HEK293 (cell line): Measurements from ENCODE around the gene MYBBP1A.

Experiments used
- CTCF ChIA-PET: fragments of 350-600 bp; formaldehyde crosslinking; extraction: SDS; loops from one replicate; lab custom pipeline; 2021; ENCODE audit warnings: antibody characterized with exemption; lab: Yijun Ruan, JAX
- POLR2A ChIA-PET: fragments of 300-600 bp; formaldehyde crosslinking; extraction: SDS; loops from one replicate; lab custom pipeline; 2020; ENCODE audit warnings: antibody characterized with exemption, inconsistent platforms; lab: Yijun Ruan, JAX
- H3K27ac ChIP-seq: fragments of 200-500 bp; sonication (Bioruptor generic); 2 replicates; pipeline ENCODE4 v1.5.1; 2014; ENCODE audit warnings: low read depth, low read length, control low read depth, inconsistent platforms; ENCODE audit errors: extremely low read depth
- H3K36me3 ChIP-seq, 2 experiments: fragments of 200-500 bp in 1 of 2; sonication (Bioruptor generic) in 1 of 2; 1 replicate in 1 of 2; 2 replicates in 1 of 2; pipeline ENCODE4 v1.5.1; 2014 to 2017; ENCODE audit warnings: inconsistent platforms in 2 of 2, low read length in 2 of 2; ENCODE audit not compliant: control insufficient read depth in 2 of 2, insufficient read depth in 1 of 2
- H3K4me1 ChIP-seq: fragments of 200-500 bp; sonication (Bioruptor generic); 2 replicates; pipeline ENCODE4 v1.5.1; 2014; ENCODE audit warnings: mild to moderate bottlenecking, low read length, inconsistent platforms; ENCODE audit not compliant: control insufficient read depth, insufficient read depth
- H3K4me3 ChIP-seq: 2 replicates; pipeline ENCODE4 v1.5.1; 2011; ENCODE audit warnings: low read depth, mild to moderate bottlenecking, control low read depth, low read length, moderate library complexity
- H3K9me3 ChIP-seq: fragments of 200-500 bp; sonication (Bioruptor generic); 2 replicates; pipeline ENCODE4 v1.5.1; 2014; ENCODE audit warnings: low read depth, low read length, inconsistent platforms; ENCODE audit not compliant: control insufficient read depth, insufficient read depth
- KLF8 ChIP-seq: fragments of 450-650 bp; formaldehyde crosslinking; IDR thresholded peaks from 2 replicates; pipeline ENCODE4 v1.5.1; 2016; ENCODE audit warnings: missing biosample characterization, missing genetic modification characterization
- ZBTB21 ChIP-seq: fragments of 450-650 bp; formaldehyde crosslinking; IDR thresholded peaks from 2 replicates; pipeline ENCODE4 v1.5.1; 2017; ENCODE audit warnings: missing biosample characterization, missing genetic modification characterization
- ZBTB8A ChIP-seq: fragments of 450-650 bp; formaldehyde crosslinking; IDR thresholded peaks from 2 replicates; pipeline ENCODE4 v1.5.1; 2016; ENCODE audit warnings: missing biosample characterization, missing genetic modification characterization
- ZFP41 ChIP-seq: fragments of 450-650 bp; formaldehyde crosslinking; IDR thresholded peaks from 2 replicates; pipeline ENCODE4 v1.5.1; 2016; ENCODE audit warnings: missing biosample characterization, missing genetic modification characterization, borderline replicate concordance
- ZNF112 ChIP-seq: fragments of 450-650 bp; formaldehyde crosslinking; IDR thresholded peaks from 2 replicates; pipeline ENCODE4 v1.5.0; 2017; ENCODE audit warnings: missing biosample characterization, missing genetic modification characterization
- ZNF132 ChIP-seq: fragments of 450-650 bp; formaldehyde crosslinking; IDR thresholded peaks from 2 replicates; pipeline ENCODE4 v1.5.1; 2017; ENCODE audit warnings: missing biosample characterization, missing genetic modification characterization, borderline replicate concordance
- ZNF169 ChIP-seq: fragments of 450-650 bp; formaldehyde crosslinking; IDR thresholded peaks from 2 replicates; pipeline ENCODE4 v1.5.1; 2016; ENCODE audit warnings: missing biosample characterization, missing genetic modification characterization
- ZNF2 ChIP-seq: fragments of 450-650 bp; formaldehyde crosslinking; IDR thresholded peaks from 2 replicates; pipeline ENCODE4 v1.5.1; 2016; ENCODE audit warnings: missing biosample characterization, missing genetic modification characterization
- ZNF341 ChIP-seq: fragments of 450-650 bp; formaldehyde crosslinking; IDR thresholded peaks from 2 replicates; pipeline ENCODE4; 2016; ENCODE audit warnings: low read depth, missing biosample characterization, missing genetic modification characterization
- ZNF37A ChIP-seq: fragments of 450-650 bp; IDR thresholded peaks from 2 replicates; pipeline ENCODE4 v1.5.1; 2018; ENCODE audit warnings: missing biosample characterization, missing genetic modification characterization
- ZNF416 ChIP-seq: fragments of 450-650 bp; formaldehyde crosslinking; IDR thresholded peaks from 2 replicates; pipeline ENCODE4 v1.5.1; 2016; ENCODE audit warnings: missing biosample characterization, missing genetic modification characterization
- ZNF48 ChIP-seq: fragments of 450-650 bp; formaldehyde crosslinking; IDR thresholded peaks from 2 replicates; pipeline ENCODE4 v1.5.1; 2016; ENCODE audit warnings: missing biosample characterization, missing genetic modification characterization
- ZNF530 ChIP-seq: fragments of 450-650 bp; formaldehyde crosslinking; IDR thresholded peaks from 2 replicates; pipeline ENCODE4 v1.5.1; 2016; ENCODE audit warnings: low read depth, missing biosample characterization, missing genetic modification characterization
- ZNF558 ChIP-seq: fragments of 450-650 bp; formaldehyde crosslinking; IDR thresholded peaks from 2 replicates; pipeline ENCODE4 v1.5.1; 2016; ENCODE audit warnings: missing biosample characterization, missing genetic modification characterization
- ZNF624 ChIP-seq: fragments of 450-650 bp; formaldehyde crosslinking; IDR thresholded peaks from 2 replicates; pipeline ENCODE4 v1.5.1; 2017; ENCODE audit warnings: missing biosample characterization, missing genetic modification characterization
- ZNF658 ChIP-seq: fragments of 450-650 bp; formaldehyde crosslinking; IDR thresholded peaks from 2 replicates; pipeline ENCODE4; 2016; ENCODE audit warnings: missing biosample characterization, missing genetic modification characterization
- ZNF664 ChIP-seq: fragments of 450-650 bp; formaldehyde crosslinking; IDR thresholded peaks from 2 replicates; pipeline ENCODE4 v1.5.1; 2016; ENCODE audit warnings: missing biosample characterization, missing genetic modification characterization
- ZNF701 ChIP-seq: fragments of 450-650 bp; formaldehyde crosslinking; IDR thresholded peaks from 2 replicates; pipeline ENCODE4 v1.5.1; 2016; ENCODE audit warnings: missing biosample characterization, missing genetic modification characterization
- ZSCAN23 ChIP-seq: fragments of 450-650 bp; formaldehyde crosslinking; IDR thresholded peaks from 2 replicates; pipeline ENCODE4 v1.5.1; 2016; ENCODE audit warnings: missing biosample characterization, missing genetic modification characterization
- TF ChIP-seq, protein P1 (sequence below): fragments of 450-650 bp; formaldehyde crosslinking; IDR thresholded peaks from 2 replicates; pipeline ENCODE4 v1.5.1; 2016; ENCODE audit warnings: missing biosample characterization, missing genetic modification characterization, borderline replicate concordance
- TF ChIP-seq, protein P2 (sequence below): fragments of 450-650 bp; formaldehyde crosslinking; IDR thresholded peaks from 2 replicates; pipeline ENCODE4 v1.5.1; 2017; ENCODE audit warnings: missing biosample characterization, missing genetic modification characterization
- TF ChIP-seq, protein P3 (sequence below): fragments of 450-650 bp; formaldehyde crosslinking; IDR thresholded peaks from 2 replicates; pipeline ENCODE4 v1.5.1; 2016; ENCODE audit warnings: missing biosample characterization, missing genetic modification characterization
- TF ChIP-seq, protein P4 (sequence below): fragments of 450-650 bp; formaldehyde crosslinking; IDR thresholded peaks from 2 replicates; pipeline ENCODE4 v1.5.1; 2016; ENCODE audit warnings: missing biosample characterization, missing genetic modification characterization
- TF ChIP-seq, protein P5 (sequence below): fragments of 450-650 bp; formaldehyde crosslinking; IDR thresholded peaks from 2 replicates; pipeline ENCODE4 v1.5.1; 2016; ENCODE audit warnings: missing biosample characterization, missing genetic modification characterization

Gene MYBBP1A

DNA sequence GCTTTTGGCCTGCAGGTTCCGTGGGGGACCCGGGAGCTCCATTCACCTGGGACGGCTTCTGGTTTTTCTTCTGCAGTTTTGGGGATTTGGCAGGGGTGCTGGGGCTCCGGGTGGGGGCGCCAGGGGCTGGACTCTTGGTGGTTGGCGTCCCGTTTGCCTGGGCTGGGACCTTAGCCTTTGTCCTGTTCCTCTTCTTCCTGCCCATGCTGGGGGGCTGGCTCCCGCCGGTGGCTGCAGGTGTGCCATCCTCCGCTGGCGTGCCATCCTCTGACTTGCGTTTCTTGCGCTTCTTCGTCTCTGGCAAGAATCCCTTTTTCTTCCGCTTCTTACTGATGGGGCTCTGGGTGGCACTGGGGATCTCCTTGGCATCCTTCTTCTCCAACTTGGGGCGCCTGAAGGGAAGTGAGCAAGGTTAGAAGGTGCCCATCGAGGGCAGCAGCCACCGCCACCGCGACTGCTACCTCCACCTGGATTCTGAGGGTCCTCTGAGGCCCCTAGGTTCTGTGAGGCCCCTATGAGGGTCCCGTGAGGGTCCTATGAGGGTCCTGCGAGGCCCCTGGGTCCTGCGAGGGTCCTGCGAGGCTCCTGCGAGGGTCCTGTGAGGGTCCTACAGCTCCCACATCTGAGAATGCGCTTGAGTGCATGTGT is 15.5 kb downstream of the MYBBP1A start:
- TF ChIP-seq ZNF112 (tag by site-specific recombination), result no peak
- TF ChIP-seq, protein P1, sequence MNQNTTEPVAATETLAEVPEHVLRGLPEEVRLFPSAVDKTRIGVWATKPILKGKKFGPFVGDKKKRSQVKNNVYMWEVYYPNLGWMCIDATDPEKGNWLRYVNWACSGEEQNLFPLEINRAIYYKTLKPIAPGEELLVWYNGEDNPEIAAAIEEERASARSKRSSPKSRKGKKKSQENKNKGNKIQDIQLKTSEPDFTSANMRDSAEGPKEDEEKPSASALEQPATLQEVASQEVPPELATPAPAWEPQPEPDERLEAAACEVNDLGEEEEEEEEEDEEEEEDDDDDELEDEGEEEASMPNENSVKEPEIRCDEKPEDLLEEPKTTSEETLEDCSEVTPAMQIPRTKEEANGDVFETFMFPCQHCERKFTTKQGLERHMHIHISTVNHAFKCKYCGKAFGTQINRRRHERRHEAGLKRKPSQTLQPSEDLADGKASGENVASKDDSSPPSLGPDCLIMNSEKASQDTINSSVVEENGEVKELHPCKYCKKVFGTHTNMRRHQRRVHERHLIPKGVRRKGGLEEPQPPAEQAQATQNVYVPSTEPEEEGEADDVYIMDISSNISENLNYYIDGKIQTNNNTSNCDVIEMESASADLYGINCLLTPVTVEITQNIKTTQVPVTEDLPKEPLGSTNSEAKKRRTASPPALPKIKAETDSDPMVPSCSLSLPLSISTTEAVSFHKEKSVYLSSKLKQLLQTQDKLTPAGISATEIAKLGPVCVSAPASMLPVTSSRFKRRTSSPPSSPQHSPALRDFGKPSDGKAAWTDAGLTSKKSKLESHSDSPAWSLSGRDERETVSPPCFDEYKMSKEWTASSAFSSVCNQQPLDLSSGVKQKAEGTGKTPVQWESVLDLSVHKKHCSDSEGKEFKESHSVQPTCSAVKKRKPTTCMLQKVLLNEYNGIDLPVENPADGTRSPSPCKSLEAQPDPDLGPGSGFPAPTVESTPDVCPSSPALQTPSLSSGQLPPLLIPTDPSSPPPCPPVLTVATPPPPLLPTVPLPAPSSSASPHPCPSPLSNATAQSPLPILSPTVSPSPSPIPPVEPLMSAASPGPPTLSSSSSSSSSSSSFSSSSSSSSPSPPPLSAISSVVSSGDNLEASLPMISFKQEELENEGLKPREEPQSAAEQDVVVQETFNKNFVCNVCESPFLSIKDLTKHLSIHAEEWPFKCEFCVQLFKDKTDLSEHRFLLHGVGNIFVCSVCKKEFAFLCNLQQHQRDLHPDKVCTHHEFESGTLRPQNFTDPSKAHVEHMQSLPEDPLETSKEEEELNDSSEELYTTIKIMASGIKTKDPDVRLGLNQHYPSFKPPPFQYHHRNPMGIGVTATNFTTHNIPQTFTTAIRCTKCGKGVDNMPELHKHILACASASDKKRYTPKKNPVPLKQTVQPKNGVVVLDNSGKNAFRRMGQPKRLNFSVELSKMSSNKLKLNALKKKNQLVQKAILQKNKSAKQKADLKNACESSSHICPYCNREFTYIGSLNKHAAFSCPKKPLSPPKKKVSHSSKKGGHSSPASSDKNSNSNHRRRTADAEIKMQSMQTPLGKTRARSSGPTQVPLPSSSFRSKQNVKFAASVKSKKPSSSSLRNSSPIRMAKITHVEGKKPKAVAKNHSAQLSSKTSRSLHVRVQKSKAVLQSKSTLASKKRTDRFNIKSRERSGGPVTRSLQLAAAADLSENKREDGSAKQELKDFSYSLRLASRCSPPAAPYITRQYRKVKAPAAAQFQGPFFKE (tag by site-specific recombination), result no peak
- TF ChIP-seq, protein P2, sequence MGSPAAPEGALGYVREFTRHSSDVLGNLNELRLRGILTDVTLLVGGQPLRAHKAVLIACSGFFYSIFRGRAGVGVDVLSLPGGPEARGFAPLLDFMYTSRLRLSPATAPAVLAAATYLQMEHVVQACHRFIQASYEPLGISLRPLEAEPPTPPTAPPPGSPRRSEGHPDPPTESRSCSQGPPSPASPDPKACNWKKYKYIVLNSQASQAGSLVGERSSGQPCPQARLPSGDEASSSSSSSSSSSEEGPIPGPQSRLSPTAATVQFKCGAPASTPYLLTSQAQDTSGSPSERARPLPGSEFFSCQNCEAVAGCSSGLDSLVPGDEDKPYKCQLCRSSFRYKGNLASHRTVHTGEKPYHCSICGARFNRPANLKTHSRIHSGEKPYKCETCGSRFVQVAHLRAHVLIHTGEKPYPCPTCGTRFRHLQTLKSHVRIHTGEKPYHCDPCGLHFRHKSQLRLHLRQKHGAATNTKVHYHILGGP (tag by site-specific recombination), result no peak
- TF ChIP-seq, protein P3, sequence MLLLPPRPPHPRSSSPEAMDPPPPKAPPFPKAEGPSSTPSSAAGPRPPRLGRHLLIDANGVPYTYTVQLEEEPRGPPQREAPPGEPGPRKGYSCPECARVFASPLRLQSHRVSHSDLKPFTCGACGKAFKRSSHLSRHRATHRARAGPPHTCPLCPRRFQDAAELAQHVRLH (tag by site-specific recombination), result no peak
- TF ChIP-seq, protein P4, sequence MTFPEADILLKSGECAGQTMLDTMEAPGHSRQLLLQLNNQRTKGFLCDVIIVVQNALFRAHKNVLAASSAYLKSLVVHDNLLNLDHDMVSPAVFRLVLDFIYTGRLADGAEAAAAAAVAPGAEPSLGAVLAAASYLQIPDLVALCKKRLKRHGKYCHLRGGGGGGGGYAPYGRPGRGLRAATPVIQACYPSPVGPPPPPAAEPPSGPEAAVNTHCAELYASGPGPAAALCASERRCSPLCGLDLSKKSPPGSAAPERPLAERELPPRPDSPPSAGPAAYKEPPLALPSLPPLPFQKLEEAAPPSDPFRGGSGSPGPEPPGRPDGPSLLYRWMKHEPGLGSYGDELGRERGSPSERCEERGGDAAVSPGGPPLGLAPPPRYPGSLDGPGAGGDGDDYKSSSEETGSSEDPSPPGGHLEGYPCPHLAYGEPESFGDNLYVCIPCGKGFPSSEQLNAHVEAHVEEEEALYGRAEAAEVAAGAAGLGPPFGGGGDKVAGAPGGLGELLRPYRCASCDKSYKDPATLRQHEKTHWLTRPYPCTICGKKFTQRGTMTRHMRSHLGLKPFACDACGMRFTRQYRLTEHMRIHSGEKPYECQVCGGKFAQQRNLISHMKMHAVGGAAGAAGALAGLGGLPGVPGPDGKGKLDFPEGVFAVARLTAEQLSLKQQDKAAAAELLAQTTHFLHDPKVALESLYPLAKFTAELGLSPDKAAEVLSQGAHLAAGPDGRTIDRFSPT (tag by site-specific recombination), result peak; percentile 33; the same call in 1 of the 2 replicates
- Histone ChIP-seq H3K9me3 (no peaks in the 10 kb centered on the region), H3K4me3 (no peak overlapping the region), H3K4me1 (no peaks in the 10 kb centered on the region), H3K36me3 (peaks cover 0 to 76% of the 10 kb centered on the region in 2 experiments; a peak in 2 of 3 replicates), H3K27ac (no peak overlapping the region)
- ChIA-PET POLR2A (interaction anchor here (1.4 to 1.8 kb wide), 2 partner anchors 9 to 16 kb away, joined by 4 to 9 read pairs; partner anchors contain the start of gene MYBBP1A), CTCF (no interaction called here)

DNA sequence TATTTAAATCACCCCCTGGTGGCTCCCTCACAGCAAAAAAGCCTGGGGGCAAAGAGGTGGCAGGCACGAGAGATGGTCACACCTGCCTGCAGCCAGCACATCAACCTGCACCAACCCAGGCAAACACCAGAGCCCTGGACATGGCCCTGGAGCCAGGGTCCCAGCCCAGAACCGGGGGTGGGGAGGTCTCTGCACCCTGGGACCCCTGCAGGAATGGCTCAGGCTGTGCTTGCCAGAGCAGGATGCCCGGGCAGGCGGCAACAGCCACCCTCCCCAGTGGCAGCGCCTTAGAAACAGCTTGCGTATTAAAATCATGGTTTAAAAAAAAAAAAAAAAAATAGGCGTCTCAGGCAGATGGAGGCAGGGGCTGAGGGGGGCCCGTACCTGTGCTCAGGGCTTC is 16.2 kb downstream of the MYBBP1A start:
- Histone ChIP-seq H3K4me1 (no peaks in the 10 kb centered on the region), H3K4me3 (no peak overlapping the region), H3K36me3 (peaks cover 0 to 71% of the 10 kb centered on the region in 2 experiments; a peak in 2 of 3 replicates), H3K9me3 (no peaks in the 10 kb centered on the region), H3K27ac (no peak overlapping the region)
- CTCF ChIA-PET, result interaction anchor here (0.6 to 1.1 kb wide), 3 partner anchors 12 to 121 kb away, joined by 3 to 4 read pairs (median 3); no protein-coding TSS in a partner anchor
- TF ChIP-seq ZNF624 (tag by site-specific recombination) (no peak), ZNF416 (tag by site-specific recombination) (no peak), ZFP41 (no peak), ZNF701 (tag by site-specific recombination) (no peak), ZBTB21 (tag by site-specific recombination) (no peak), ZNF48 (tag by site-specific recombination) (no peak), ZNF558 (tag by site-specific recombination) (no peak), ZNF664 (tag by site-specific recombination) (no peak), ZNF658 (tag by site-specific recombination) (no peak), ZNF169 (tag by site-specific recombination) (no peak), ZNF2 (no peak), ZNF37A (tag by site-specific recombination) (no peak), ZSCAN23 (tag by site-specific recombination) (no peak), ZNF530 (no peak), KLF8 (tag by site-specific recombination) (no peak), ZNF341 (tag by site-specific recombination) (no peak), ZNF132 (tag by site-specific recombination) (no peak), ZBTB8A (tag by site-specific recombination) (no peak)
- TF ChIP-seq, protein P5, sequence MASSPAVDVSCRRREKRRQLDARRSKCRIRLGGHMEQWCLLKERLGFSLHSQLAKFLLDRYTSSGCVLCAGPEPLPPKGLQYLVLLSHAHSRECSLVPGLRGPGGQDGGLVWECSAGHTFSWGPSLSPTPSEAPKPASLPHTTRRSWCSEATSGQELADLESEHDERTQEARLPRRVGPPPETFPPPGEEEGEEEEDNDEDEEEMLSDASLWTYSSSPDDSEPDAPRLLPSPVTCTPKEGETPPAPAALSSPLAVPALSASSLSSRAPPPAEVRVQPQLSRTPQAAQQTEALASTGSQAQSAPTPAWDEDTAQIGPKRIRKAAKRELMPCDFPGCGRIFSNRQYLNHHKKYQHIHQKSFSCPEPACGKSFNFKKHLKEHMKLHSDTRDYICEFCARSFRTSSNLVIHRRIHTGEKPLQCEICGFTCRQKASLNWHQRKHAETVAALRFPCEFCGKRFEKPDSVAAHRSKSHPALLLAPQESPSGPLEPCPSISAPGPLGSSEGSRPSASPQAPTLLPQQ (tag by site-specific recombination), result no peak
- POLR2A ChIA-PET, result interaction anchor here (0.6 to 1.8 kb wide), 4 partner anchors 13 to 387 kb away, joined by 3 to 9 read pairs (median 5); partner anchors contain the start of gene MYBBP1A
